ENCODE data around the gene ZNF608.

DNA sequence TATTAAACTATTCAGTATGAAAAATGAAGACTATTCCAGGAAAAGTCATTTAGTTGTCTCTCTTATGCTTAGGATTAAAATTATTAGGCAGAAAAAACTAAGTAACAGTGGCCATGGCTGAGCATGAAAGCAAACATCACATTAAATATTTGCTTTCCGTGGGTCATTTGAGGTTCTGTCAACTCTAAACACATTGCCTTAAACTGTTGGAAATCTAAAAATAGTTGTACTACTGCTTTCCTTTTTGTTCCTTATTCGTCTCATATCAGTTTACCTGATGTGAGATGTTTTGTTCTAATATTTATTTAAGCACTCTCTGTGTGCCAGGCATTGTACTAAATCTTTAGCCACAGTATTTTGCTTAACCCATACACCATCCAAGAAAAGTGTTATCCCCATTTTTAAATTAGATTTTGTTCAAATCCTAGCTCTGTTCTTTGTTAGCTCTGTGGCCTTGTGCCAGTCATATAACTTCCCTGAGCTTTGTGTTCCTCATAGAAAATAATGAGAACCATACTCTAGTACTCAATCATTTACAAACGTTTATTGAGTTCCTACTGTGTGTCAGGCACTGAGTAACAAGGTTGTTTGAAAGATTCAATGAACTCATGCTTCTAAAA lies 18.7 kb upstream of the ZNF608 start:
- TF ChIP-seq CTCF (IDR thresholded peaks at IDR 0.05; ENCODE audit: low read depth, low read length), result no peak
- TF ChIP-seq POLR2A (IDR thresholded peaks at IDR 0.05; ENCODE audit: extremely low read depth, insufficient read length), result no peak
